ENCODE results near the gene FAM222A.

The FAM222A gene

DNA sequence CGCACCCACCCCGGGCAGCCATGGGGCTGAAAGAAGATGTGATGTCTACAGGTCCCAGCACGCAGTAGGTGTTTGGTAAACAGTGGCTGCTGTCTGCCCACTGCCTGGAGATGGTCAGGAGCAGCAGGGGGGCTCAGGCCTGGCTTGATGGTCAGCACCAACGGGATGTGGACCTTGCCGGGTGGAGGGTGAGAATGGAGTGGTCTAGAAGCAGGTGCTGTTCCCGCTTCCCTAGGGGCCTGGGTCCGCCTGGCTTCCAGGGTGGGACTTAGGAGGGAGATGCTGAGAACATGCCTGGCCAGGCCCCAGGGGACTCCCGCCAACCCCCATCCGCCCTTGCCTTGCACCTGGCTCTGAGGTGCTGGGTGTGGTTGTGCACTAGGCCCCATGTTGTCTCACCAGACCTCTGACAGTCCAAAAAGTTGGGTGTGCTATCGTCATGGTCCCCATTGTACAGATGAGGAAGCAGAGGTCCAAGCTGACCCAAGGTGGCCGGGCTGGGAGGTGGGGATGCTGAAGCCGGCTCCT lies 12.9 kb downstream of the FAM222A start:
- H3K4me3 ChIP-seq (ENCODE audit: low read depth, low read length): no peak overlapping the region
- no peak for DNase-seq (ENCODE audit: low read depth)
- TF ChIP-seq, protein P1, sequence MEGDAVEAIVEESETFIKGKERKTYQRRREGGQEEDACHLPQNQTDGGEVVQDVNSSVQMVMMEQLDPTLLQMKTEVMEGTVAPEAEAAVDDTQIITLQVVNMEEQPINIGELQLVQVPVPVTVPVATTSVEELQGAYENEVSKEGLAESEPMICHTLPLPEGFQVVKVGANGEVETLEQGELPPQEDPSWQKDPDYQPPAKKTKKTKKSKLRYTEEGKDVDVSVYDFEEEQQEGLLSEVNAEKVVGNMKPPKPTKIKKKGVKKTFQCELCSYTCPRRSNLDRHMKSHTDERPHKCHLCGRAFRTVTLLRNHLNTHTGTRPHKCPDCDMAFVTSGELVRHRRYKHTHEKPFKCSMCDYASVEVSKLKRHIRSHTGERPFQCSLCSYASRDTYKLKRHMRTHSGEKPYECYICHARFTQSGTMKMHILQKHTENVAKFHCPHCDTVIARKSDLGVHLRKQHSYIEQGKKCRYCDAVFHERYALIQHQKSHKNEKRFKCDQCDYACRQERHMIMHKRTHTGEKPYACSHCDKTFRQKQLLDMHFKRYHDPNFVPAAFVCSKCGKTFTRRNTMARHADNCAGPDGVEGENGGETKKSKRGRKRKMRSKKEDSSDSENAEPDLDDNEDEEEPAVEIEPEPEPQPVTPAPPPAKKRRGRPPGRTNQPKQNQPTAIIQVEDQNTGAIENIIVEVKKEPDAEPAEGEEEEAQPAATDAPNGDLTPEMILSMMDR (conservative IDR thresholded peaks at IDR 0.05; ENCODE audit: low read depth, low read length): no peak

DNA sequence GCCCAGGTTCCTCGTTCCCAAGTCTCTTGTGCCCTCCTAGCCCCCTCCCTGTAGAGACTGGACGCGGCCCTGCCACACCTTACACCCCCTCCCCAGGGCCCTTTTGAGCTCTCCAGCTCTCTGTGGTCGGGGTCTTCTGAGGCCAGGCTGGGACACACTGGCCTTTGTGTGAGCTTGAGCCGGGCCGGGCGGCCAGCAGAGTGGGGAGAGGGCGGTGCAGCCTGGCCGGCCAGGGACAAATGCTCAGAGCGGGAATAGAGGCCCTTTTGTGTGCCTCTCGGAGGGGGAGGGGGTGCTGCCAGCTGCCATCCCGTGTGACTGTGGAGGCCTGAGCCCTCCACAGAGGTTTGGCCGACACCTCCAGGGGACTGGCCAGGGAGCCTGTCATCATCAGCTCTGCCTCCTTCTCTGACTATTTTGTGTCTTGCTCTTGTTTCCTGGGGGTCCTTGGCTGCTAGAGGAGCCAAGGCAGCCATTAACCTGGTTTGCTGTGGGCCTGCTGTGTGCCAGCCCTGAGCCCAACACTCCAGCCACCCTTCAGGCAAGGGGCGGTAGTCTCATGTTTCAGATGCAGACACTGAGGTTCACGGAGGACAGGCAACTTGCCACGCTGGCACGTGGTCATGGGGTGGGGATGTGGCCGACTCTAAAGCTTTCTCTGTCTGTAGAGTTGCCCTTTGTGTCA lies 13.6 kb downstream of the FAM222A start:
- H3K4me3 ChIP-seq (ENCODE audit: low read depth, low read length): no peak overlapping the region
- DNase-seq (ENCODE audit: low read depth): no peak
- TF ChIP-seq, protein P1 (conservative IDR thresholded peaks at IDR 0.05; ENCODE audit: low read depth, low read length): no peak

- H3K4me3 ChIP-seq (ENCODE audit: low read depth, low read length): no peak overlapping the region
- DNase-seq (ENCODE audit: low read depth): no peak
- TF ChIP-seq, protein P1 (conservative IDR thresholded peaks at IDR 0.05; ENCODE audit: low read depth, low read length): no peak
These were observed 14.4 kb downstream of the FAM222A start for GRCh38 chr12:109727746-109728726.

DNA sequence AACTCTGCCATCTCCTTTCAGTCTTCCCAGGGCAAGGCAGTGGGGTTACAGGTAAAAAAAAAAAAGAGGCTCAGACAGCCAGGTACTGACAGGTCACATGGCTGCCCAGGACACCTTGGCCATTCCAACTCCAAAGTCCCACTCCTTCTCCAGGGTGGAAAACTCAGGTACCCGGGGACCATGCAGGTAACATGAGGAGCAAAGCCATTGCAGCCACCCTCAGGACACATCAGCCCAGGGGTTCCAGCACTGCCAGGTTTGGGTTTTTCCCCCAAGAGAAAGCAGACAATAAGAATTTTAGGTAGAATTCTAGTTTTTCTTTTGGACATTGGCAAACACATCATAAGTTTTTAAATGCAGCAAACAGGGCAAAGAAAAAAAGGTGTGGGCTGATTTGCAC lies 15.3 kb downstream of the FAM222A start:
- TF ChIP-seq, protein P1 (conservative IDR thresholded peaks at IDR 0.05; ENCODE audit: low read depth, low read length): no peak
- H3K4me3 ChIP-seq (ENCODE audit: low read depth, low read length): no peak overlapping the region
- no peak for DNase-seq (ENCODE audit: low read depth)

GRCh38 chr12:109729371-109729781 lies 15.8 kb downstream of the FAM222A start:
- DNase-seq (ENCODE audit: low read depth): no peak

GRCh38 chr12:109729801-109730200 lies 16.2 kb downstream of the FAM222A start:
- TF ChIP-seq, protein P1 (conservative IDR thresholded peaks at IDR 0.05; ENCODE audit: low read depth, low read length): no peak
- no peak overlapping the region for H3K4me3 ChIP-seq (ENCODE audit: low read depth, low read length)
- DNase-seq (ENCODE audit: low read depth): no peak

More at GRCh38 chr12:109729371-109729781, 15.8 kb downstream of the FAM222A start:
- no peak overlapping the region for H3K4me3 ChIP-seq (ENCODE audit: low read depth, low read length)
- TF ChIP-seq, protein P1 (conservative IDR thresholded peaks at IDR 0.05; ENCODE audit: low read depth, low read length): no peak
